ENCODE results near the gene GNLY.

GNLY gene

GRCh38 chr2:85727798-85728197 is 33.6 kb downstream of the GNLY start:
- DNase-seq (ENCODE audit: low read depth in 2 of 2) = no peak

GRCh38 chr2:85728342-85728741 is 34.2 kb downstream of the GNLY start:
- no peak for DNase-seq (ENCODE audit: low read depth in 2 of 2)

- peak; percentile 53 to 59 for DNase-seq (ENCODE audit: low read depth in 2 of 2)
Measured at GRCh38 chr2:85728883-85729824, 35.0 kb downstream of the GNLY start.

GRCh38 chr2:85729825-85730510 is 35.8 kb downstream of the GNLY start:
- DNase-seq (ENCODE audit: low read depth in 2 of 2) = no peak

GRCh38 chr2:85730686-85731230 is 36.6 kb downstream of the GNLY start:
- DNase-seq (ENCODE audit: low read depth in 2 of 2) = no peak

- no peak for DNase-seq (ENCODE audit: low read depth in 2 of 2)
Measured at GRCh38 chr2:85731606-85732005, 37.4 kb downstream of the GNLY start.

- DNase-seq (ENCODE audit: low read depth in 2 of 2) = no peak
Measured at GRCh38 chr2:85732467-85733120, 38.4 kb downstream of the GNLY start.

- no peak for DNase-seq (ENCODE audit: low read depth in 2 of 2)
Measured at GRCh38 chr2:85733121-85733960, 39.2 kb downstream of the GNLY start.

- DNase-seq (ENCODE audit: low read depth in 2 of 2) = no peak
Measured at GRCh38 chr2:85734015-85734414, 39.9 kb downstream of the GNLY start.

- DNase-seq (ENCODE audit: low read depth in 2 of 2) = no peak
Measured at GRCh38 chr2:85734942-85735608, 40.9 kb downstream of the GNLY start.

- DNase-seq (ENCODE audit: low read depth in 2 of 2) = no peak
Measured at GRCh38 chr2:85735691-85736090, 41.5 kb downstream of the GNLY start.

GRCh38 chr2:85736456-85737355 is 42.5 kb downstream of the GNLY start:
- DNase-seq (ENCODE audit: low read depth in 2 of 2) = no peak

GRCh38 chr2:85737481-85737880 is 43.3 kb downstream of the GNLY start:
- DNase-seq (ENCODE audit: low read depth in 2 of 2) = no peak

- no peak for DNase-seq (ENCODE audit: low read depth in 2 of 2)
Measured at GRCh38 chr2:85737961-85738360, 43.8 kb downstream of the GNLY start.

GRCh38 chr2:85740193-85740592 is 46.0 kb downstream of the GNLY start:
- DNase-seq (ENCODE audit: low read depth in 2 of 2) = no peak

GRCh38 chr2:85741211-85741832 is 47.2 kb downstream of the GNLY start:
- DNase-seq (ENCODE audit: low read depth in 2 of 2) = no peak

- DNase-seq (ENCODE audit: low read depth in 2 of 2) = no peak
Measured at GRCh38 chr2:85741833-85742455, 47.8 kb downstream of the GNLY start.

GRCh38 chr2:85743304-85743978 is 49.3 kb downstream of the GNLY start:
- DNase-seq (ENCODE audit: low read depth in 2 of 2) = no peak
